ENCODE data around the gene GUCY2D.
"Not testable (repeated sequence)": the region's sequence is repeated elsewhere in the genome, so short reads cannot be mapped to it uniquely, and the experiment has no call there.

The GUCY2D gene

DNA sequence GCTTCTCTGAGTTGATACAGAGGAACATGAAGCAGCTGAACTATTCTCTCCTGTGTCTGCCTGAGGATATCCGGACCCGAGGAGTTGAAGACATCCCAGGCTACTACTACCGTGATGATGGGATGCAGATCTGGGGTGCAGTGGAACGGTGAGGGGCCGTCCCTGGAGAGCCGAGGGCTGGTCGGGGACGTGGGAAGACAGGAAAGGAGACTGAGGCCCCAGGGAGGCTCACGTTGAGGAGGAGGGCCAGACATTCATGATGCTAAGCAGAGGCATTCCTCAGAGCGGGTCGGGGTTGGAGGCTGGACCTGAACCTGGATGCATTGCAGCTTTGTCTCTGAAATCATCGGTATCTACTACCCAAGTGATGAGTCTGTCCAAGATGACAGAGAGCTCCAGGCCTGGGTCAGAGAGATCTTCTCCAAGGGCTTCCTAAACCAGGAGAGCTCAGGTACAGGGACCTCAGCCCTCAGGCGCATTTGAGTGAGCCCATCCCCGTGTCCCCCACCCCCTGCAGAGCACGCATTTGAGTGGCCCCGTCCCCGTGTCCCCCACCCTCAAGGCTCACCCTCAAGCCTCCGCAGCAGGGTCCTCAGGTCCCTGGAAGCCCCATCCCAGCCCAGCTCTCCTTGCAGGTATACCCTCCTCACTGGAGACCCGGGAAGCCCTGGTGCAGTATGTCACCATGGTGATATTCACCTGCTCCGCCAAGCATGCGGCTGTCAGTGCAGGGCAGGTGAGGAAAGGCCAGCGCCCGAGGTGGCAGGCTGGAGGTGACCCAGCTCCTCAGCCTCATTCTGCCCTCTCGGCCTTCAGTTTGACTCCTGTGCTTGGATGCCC lies 44.7 kb downstream of the GUCY2D start:
- no peak for DNase-seq

GRCh38 chr17:8047769-8048110 lies 45.3 kb downstream of the GUCY2D start:
- DNase-seq = no peak

GRCh38 chr17:8048236-8048635 lies 45.8 kb downstream of the GUCY2D start:
- no peak for DNase-seq

DNA sequence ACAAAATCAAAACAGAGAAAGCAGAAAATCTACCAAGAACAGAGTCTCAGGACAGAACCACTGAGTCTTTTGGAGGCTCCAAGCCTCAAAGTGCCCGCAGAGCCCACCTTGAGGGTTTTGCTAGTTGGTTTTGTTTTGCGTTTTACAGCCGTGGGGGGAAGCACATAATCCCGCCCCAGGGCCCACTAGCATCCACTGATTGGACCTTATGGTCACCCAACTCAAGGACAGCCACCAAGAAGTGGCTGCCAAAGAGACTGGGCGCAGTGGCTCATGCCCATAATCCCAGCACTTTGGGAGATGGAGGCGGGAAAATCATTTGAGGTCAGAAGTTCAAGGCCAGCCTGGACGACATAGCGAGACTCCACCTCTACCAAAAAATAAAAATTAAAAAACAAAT lies 46.3 kb downstream of the GUCY2D start:
- DNase-seq = no peak

DNA sequence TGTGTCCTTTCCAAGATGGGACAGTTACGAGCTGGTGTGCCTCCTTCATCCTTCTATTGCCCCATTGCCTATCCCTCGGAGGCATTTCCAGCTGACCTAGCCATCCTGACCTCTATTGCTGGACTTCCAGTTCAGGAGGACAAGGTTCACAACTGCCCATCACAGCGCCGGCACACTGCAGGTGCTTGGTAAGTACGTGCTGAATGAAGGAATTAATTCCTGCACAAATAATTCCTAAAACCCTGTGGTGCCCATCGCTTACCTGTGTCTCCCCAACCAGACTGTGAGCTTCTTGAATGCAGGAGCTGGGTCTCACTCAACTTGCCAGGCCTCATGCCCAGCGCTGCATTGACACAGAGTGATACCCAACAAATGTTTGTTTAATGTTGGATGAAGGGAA lies 49.4 kb downstream of the GUCY2D start:
- no peak for DNase-seq

DNA sequence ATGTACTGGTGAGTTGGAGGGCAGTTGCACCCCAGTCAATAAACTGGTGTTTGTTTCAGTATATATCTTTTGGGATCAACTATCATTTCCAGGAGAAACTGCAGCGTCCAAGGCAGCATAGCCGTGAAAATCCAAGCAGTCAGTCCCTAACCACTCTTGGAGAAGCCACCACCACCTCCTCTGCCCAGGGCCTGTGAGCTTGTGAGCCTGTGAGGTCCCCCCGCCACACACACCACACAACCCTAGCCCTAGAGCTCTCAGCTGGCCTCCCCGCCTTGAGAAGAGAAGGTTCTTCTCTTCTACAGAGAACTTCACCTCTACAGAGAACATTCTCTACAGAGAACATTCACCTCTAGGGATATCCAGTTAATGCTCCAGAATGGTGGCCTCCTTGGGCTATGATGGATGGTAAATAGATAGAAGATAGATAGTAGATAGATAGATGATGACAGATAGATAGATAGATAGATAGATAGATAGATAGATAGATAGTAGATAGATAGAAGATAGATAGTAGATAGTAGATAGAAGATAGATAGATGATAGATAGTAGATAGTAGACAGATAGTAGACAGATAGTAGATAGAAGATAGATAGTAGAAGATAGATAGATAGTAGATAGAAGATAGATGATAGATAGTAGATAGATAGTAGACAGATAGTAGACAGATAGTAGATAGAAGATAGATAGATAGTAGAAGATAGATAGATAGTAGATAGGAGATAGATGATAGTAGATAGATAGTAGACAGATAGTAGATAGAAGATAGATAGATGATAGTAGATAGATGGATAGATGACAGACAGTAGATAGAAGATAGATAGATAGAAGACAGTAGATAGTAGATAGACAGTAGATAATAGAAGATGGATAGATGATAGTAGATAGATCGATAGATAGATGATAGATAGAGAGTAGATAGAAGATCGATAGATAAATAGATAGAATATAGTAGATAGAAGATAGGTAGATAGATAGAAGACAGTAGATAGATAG lies 50.1 kb downstream of the GUCY2D start:
- DNase-seq = no peak

GRCh38 chr17:8053600-8053999 lies 51.2 kb downstream of the GUCY2D start:
- no peak for DNase-seq

DNA sequence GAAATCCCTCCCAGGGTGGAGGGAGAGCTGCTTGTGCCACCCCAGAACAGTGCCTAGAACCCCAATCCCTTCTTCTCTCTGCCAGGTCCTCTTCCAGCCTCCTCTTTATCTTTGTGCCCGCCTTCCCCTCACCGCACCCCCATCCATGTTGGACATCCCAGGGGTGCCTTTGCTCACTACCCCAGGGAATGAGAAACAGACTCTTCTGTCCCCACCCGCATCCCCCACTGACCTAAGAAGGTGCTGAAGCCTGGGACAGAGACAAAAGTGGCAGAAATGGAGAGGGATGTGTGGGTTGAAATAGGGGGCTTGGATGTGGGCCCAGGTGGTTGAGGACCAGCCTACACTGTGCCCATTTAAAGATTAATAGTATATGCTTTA lies 53.4 kb downstream of the GUCY2D start:
- DNase-seq = no peak

- no peak for DNase-seq
Observed at GRCh38 chr17:8056232-8056975, 54.0 kb downstream of the GUCY2D start.

DNA sequence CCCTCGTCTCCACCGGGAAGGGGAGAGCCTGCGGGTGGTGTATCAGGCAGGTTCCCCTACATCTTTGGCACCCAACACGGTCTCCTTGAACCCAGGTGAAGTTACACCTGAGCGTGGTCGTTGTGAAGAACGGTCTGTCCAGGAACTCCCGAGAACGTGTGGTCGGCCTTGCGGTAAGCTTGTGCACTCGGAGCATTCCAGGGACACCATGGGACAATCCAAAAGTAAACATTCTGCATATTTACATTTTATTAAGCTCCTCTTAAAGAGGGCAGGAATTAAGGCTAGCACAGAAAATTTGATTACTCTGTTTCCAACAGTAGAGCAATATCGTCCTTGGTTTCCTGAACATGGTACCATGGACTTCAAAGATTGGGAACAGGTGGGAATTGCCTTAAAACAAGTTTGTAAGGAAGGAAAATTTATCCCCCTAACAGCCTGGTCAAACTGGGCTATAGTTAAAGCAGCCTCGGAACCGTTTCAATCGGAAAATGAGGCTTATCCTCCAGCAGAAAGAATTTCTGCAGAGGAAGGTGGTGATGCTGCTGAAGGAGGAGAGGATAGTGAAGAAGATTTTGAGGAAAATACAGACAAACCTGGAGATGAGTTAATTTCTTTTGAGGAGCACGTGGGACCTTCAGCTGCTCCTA lies 54.7 kb downstream of the GUCY2D start:
- DNase-seq = no peak

DNA sequence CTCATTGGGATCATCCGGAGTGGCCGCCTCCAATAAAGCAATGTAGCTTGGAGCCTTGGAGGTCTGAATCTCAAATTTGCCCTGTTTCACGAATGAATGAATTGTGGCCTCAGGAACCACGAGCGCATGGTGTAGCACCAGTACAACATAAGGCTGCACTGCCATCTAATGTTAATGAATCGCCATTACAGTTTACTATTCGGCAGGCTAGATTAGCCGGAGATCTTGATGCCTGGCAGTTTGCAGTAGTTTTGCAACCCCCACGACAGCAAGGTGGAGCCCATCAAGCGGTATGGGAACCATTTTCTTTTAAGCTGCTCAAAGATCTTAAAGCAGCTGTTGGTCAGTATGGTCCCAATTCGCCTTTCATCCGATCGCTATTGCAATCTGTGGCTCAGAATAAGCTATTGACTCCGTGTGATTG lies 55.3 kb downstream of the GUCY2D start:
- peak; percentile 64 for DNase-seq

- no peak for DNase-seq
Observed at GRCh38 chr17:8059131-8059530, 56.7 kb downstream of the GUCY2D start.

DNA sequence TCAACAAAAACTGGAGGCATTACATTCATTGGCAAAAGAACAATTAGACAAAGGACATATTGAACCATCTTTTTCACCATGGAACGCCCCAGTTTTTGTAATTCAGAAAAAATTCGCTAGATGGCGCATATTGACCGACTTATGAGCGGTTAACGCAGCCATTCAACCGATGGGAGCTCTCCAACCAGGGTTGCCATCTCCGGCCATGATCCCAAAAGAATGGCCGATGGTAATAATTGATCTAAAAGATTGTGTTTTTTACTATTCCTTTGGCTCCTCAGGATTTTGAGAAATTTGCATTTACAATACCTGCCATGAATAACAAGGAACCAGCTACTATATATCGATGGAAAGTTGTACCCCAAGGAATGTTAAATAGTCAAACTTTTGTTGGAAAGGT lies 57.9 kb downstream of the GUCY2D start:
- DNase-seq = peak; percentile 58

- DNase-seq = not testable (repeated sequence)
Observed at GRCh38 chr17:8061851-8062250, 59.4 kb downstream of the GUCY2D start.

DNA sequence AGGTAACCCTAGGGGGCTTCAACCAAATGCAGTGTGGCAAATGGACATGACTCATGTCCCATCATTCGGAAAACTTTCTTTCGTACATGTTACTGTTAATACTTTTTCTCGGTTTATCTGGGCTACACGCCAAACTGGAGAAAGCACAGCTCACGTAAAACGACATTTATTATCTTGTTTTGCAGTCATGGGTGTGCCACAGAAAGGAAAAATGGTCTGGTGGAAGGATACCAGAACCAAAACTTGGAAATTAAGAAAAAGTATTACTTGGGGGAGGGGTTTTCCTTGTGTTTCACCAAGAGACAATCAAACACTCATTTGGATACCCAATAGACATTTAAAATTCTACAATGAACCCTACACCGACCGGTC lies 60.0 kb downstream of the GUCY2D start:
- DNase-seq = no peak

- no peak for DNase-seq
Observed at GRCh38 chr17:8062807-8063483, 60.5 kb downstream of the GUCY2D start.

DNA sequence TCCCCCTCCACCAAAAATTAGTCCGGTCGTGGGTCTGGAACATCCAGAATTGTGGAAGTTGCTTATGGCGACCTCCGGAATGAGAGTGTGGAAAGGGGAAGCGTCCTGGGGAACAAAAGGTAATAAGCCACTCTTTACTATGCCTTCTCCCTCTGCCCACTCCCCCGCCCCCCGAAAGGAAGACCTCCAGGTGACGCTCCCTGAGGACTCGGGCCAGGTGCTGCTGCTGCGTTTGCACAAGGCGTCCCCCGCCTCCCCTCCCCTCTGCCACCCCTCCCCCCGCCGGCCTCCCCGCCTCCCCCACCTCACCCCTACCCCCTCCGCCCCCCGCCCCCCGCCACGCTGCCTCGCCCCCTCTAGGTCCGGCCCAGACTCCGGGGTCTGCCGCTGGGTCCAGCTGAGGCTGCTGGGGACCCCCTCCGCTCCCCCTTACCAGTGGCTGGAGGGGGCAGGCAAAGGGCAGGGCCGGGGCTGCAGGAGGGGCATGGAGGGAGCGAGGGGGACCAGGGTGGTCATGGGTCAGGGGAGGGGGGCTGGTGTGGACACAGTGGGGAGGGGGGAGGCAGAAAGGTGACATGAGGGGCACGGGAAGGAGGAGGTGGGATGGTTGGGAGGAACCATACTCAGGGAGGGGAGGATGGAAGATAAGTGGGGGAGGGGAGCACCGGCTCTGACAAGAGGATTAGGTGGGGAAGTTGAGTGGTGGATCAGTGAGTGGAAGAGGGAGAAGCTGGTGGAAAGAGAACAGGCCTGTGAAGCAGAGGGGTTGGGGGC lies 61.5 kb downstream of the GUCY2D start:
- no peak for DNase-seq

DNA sequence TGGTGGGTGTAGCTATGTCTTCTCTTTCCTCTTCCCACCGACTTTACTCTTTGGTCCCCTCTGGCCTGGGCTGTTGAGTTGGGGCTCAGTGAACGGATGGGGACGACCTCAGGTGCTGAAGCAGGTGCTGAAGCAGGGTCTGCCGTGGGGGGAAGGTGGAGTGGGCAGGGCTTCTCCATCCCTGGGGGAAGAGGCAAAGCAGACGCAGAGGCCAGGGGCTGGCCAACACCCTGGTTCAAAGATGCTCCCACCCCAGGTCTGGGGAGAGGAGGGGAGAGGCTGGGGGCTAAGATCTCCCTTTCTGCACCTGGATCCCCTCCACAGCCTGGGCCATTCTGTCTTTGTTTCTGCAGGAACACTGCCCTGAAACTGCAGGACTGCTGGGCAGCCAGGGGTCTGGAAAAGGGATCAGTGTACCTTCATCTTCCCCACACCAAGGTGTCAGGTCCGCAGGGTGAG lies 62.2 kb downstream of the GUCY2D start:
- no peak for DNase-seq

DNA sequence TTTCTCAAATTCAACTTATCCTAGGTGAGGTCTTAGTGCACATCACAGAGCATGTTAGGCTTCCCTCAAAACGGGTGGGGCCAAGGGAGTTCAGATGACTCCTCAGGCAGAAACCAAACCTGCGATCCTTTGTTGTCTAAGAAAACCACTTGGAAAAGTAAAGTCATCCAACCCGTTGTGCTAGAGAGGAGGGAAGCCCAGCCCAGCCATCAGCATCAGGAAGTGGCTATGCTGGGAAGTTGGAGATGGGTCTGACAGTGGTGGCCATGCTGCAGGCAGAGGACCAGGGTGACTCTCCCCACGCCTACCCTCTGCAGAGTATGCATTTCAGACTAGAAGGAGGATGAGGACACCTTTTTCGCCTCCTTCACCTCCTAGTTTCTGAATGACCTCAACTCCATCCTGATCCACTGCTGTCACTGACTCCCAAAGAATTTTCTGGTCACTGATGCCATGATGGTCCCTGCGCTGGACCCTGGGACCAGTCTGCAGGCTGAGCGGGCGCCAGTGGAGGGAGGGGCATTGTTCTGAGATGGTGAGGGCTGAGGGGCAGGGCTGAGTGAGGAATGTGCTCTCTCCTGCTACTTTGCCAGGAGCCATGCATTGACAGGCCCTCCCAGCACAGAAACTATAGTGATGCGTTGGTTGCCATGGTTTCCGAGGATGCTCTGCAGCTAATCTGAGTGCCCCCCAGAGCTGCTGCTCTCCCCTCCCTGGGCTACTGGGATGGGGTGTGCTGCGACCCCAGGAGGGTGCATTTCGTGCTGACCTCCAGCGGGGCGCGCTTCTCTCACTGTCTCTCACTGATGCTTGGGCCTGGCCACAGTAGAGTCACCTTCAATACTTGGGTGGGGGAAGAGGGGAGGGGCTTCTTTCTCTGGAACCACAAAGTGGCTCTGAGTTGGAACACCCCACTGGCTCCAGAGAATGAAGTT lies 64.7 kb downstream of the GUCY2D start:
- no peak for DNase-seq

DNA sequence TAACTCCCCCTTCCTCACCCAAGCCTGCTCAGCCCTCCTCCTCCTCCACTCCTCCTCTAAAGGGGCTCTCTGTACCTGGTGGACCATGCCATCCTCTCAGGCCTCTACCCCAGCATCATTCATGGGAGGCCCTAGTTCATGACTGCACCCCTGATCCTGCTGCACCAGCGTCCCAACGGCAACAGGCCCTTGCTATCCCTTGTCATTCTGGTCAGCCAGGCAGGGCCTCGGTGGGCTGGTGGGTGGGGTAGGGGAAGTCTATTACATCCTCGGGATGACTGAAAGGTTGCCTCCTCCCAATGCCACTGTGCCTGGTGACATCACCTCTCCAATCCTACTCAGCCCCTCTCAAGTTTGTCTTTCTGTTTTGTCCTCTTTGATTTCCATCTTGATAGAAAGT lies 65.4 kb downstream of the GUCY2D start:
- no peak for DNase-seq
